HCT116 (cell line): ENCODE data around the gene DTNB. TPM values are rescaled to one million over a fixed set of nuclear protein-coding genes. Genes with fewer than 3 reads are reported as not detected.

Experiments used
- ATAC-seq: fragments of 200-7000 bp; cut with Tn5 transposase; 2 replicates; pipeline ENCODE4 v1.9.1; 2020; ENCODE audit warnings: mild to moderate bottlenecking, moderate library complexity
- BruUV-seq: library from RNA; stranded (reverse); fragments of 400-500 nt; replicated peaks from 2 replicates; lab custom pipeline; 2021; lab: Mats Ljungman, UMichigan
- CTCF ChIA-PET: fragments of 300-600 bp; sonication (Branson Sonifier 250); formaldehyde crosslinking; loops from one replicate; lab custom pipeline; 2021; ENCODE audit warnings: antibody characterized with exemption; lab: Charles Lee
- POLR2A ChIA-PET: fragments of 300-600, 350-600 bp; sonication (Branson Sonifier 250); formaldehyde crosslinking; loops from one replicate; lab custom pipeline; 2021; ENCODE audit warnings: antibody characterized with exemption; lab: Charles Lee
- RAD21 ChIA-PET, 2 experiments: fragments of 300-600 bp; sonication (Branson Sonifier 250); formaldehyde crosslinking; loops; one replicate each; lab custom pipeline; 2023; ENCODE audit warnings: low total read pairs in 2 of 2; ENCODE audit not compliant: uncharacterized antibody in 2 of 2, unreplicated experiment in 2 of 2, low non-redundant PET in 1 of 2; lab: Charles Lee
- DNase-seq: peaks from one replicate; pipeline ENCODE4 v3.0.0-alpha.2; 2010; ENCODE audit warnings: low read depth, low spot score
- H2AFZ ChIP-seq: fragments of 200-600 bp; shearing (Covaris generic), sonication (generic); 2 replicates; pipeline ENCODE4 v1.6.1; 2017; ENCODE audit warnings: low read depth, mixed run types, mixed read lengths, antibody characterized with exemption, low read length; ENCODE audit not compliant: poor library complexity, severe bottlenecking
- H3K27ac ChIP-seq: 2 replicates; pipeline ENCODE4 v1.5.1; 2012; ENCODE audit warnings: low read depth, low read length
- H3K27me3 ChIP-seq: fragments of 200-600 bp; sonication (generic); 2 replicates; pipeline ENCODE4 v1.6.1; 2016; ENCODE audit warnings: mixed run types, low read length, mixed read lengths; ENCODE audit not compliant: insufficient read depth
- H3K36me3 ChIP-seq, 2 experiments: fragments of 200-500 bp in 1 of 2; fragments of 200-600 bp in 1 of 2; sonication (Bioruptor generic) in 1 of 2; sonication (generic) in 1 of 2; 2 replicates each; pipeline versions ENCODE4 v1.5.1 to v1.6.1; 2014 to 2016; ENCODE audit warnings: low read length in 2 of 2, inconsistent platforms in 1 of 2, mixed read lengths in 1 of 2, mixed run types in 1 of 2; ENCODE audit not compliant: insufficient read depth in 2 of 2, control insufficient read depth in 1 of 2
- H3K4me1 ChIP-seq, 2 experiments: fragments of 200-600 bp in 1 of 2; sonication (generic) in 1 of 2; 2 replicates each; pipeline versions ENCODE4 v1.5.1 to v1.6.1; 2012 to 2017; ENCODE audit warnings: low read length in 2 of 2, inconsistent platforms in 1 of 2, mild to moderate bottlenecking in 1 of 2, mixed read lengths in 1 of 2, mixed run types in 1 of 2, moderate library complexity in 1 of 2; ENCODE audit not compliant: insufficient read depth in 2 of 2, control insufficient read depth in 1 of 2
- H3K4me2 ChIP-seq: fragments of 200-600 bp; sonication (generic); 2 replicates; pipeline ENCODE4 v1.6.1; 2017; ENCODE audit warnings: mixed run types, low read length, mixed read lengths
- H3K4me3 ChIP-seq, 2 experiments: fragments of 200-600 bp in 1 of 2; sonication (generic) in 1 of 2; replicated peaks in 1 of 2; 2 replicates each; pipeline ENCODE4 v1.5.1; 2011 to 2016; ENCODE audit warnings: low read length in 2 of 2, control low read depth in 1 of 2, low read depth in 1 of 2, mild to moderate bottlenecking in 1 of 2, mixed read lengths in 1 of 2, mixed run types in 1 of 2
- H3K79me2 ChIP-seq: fragments of 200-600 bp; sonication (generic); 2 replicates; pipeline ENCODE4 v1.6.1; 2017; ENCODE audit warnings: mild to moderate bottlenecking, mixed run types, low read length, moderate library complexity, mixed read lengths; ENCODE audit not compliant: insufficient read depth
- H3K9ac ChIP-seq: fragments of 200-600 bp; sonication (generic); 2 replicates; pipeline ENCODE4 v1.6.1; 2016; ENCODE audit warnings: low read length, mixed read lengths
- H3K9me2 ChIP-seq: fragments of 200-600 bp; sonication (generic), shearing (Covaris generic); 2 replicates; pipeline ENCODE4 v1.6.1; 2017; ENCODE audit warnings: mixed run types, mild to moderate bottlenecking, moderate library complexity; ENCODE audit not compliant: insufficient read depth
- H3K9me3 ChIP-seq, 2 experiments: fragments of 200-500 bp in 1 of 2; fragments of 200-600 bp in 1 of 2; sonication (Bioruptor generic) in 1 of 2; sonication (generic) in 1 of 2; 2 replicates each; pipeline ENCODE4 v1.6.1; 2014 to 2017; ENCODE audit warnings: low read length in 2 of 2, mixed read lengths in 2 of 2, inconsistent platforms in 1 of 2, low read depth in 1 of 2, mild to moderate bottlenecking in 1 of 2, mixed run types in 1 of 2, moderate library complexity in 1 of 2; ENCODE audit not compliant: control insufficient read depth in 1 of 2, insufficient read depth in 1 of 2
- H4K20me1 ChIP-seq: fragments of 200-600 bp; sonication (generic), shearing (Covaris generic); 2 replicates; pipeline ENCODE4 v1.6.1; 2017; ENCODE audit warnings: mixed run types, mild to moderate bottlenecking, moderate library complexity; ENCODE audit not compliant: insufficient read depth
- EZH2 ChIP-seq: fragments of 200-600 bp; sonication (generic); IDR thresholded peaks from 2 replicates; pipeline ENCODE4 v1.6.1; 2017; ENCODE audit warnings: antibody characterized with exemption, mixed run types
- JUND ChIP-seq: IDR thresholded peaks from 2 replicates; pipeline ENCODE4 v1.6.1; 2012
- SRF ChIP-seq: IDR thresholded peaks from 2 replicates; pipeline ENCODE4 v1.6.1; 2012; ENCODE audit warnings: low read depth
- ZNF274 ChIP-seq: fragments of 200-500 bp; sonication (Bioruptor generic); IDR thresholded peaks from 2 replicates; pipeline ENCODE4 v1.6.1; 2014; ENCODE audit warnings: mild to moderate bottlenecking, low read depth, low read length, inconsistent platforms
- intact Hi-C: fragments of 100-400 bp; cut with micrococcal nuclease; formaldehyde crosslinking; loops from 2 replicates; pipeline ENCODE4 v1.10.0; 2022
- total RNA-seq: library from RNA; stranded (reverse); gene quantifications from one replicate; pipeline ENCODE4 v1.2.1, GENCODE V29; 2021; ENCODE audit not compliant: unreplicated experiment

The DTNB gene
- total RNA-seq, 1 experiment from 2014 or later, result 30.2 TPM

DNA sequence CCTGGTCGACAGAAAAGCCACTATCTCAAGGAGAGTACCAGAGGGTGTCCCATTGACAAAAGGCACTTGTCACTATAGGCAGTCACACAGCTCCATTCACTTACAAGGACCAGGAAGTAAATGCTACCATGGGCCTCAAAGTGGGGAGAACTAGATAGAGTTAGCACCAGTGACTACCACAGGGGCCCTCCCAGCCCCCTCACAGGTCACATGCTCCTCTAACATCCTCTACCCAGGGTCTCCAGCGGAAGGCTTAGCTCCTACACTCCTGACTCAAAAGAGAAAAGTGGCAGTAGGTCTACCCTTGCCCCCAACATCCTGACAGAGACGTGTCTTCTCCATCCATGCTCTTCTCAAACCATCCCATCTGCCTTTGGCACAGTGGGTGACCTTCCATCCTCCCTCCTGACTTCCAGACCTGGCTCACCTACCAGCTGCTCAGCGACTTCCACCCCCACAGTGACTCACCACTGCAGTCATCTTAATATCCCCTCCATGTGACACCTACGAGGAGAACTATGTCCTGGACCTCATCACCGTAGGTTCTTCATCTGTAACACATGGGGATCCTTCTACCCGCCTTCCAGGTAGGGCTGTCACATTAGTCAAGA is 326.1 kb downstream of the DTNB start (continued):
- TF ChIP-seq SRF (no peak), ZNF274 (no peak), JUND (peak; percentile 79)

- POLR2A ChIA-PET, result interaction anchor here (0.6 kb wide), 1 partner anchor 28 kb away, joined by 3 read pairs; no protein-coding TSS in a partner anchor
- CTCF ChIA-PET, result interaction anchor here (1.2 kb wide), 1 partner anchor 19 kb away, joined by 4 read pairs; no protein-coding TSS in a partner anchor
- H3K4me3 ChIP-seq, result peak overlapping the region in 1 of 2 experiments; percentile 63; a peak in 1 of 4 replicates
These were observed 330.1 kb downstream of the DTNB start for GRCh38 chr2:25343187-25343825.

More at GRCh38 chr2:25343187-25343825, 330.1 kb downstream of the DTNB start:
- DNase-seq (no peak), ATAC-seq (no peak)
- Histone ChIP-seq H3K27me3 (no peaks in the 10 kb centered on the region), H3K79me2 (0 out of 2 replicates have a peak, but pooled peaks cover 5% of the 10 kb centered on the region), H3K9me3 (no peaks in the 10 kb centered on the region)
- TF ChIP-seq EZH2, result no peak
- TF ChIP-seq, all 23 proteins: peak for 0
- Histone ChIP-seq H4K20me1 (no peaks in the 10 kb centered on the region), H3K9me2 (no peaks in the 10 kb centered on the region), H3K9ac (no peak overlapping the region), H2AFZ (no peak overlapping the region), H3K4me2 (peak overlapping the region; percentile 87; the same call in 1 of the 2 replicates), H3K27ac (no peak overlapping the region), H3K36me3 (no peaks in the 10 kb centered on the region), H3K4me1 (peaks cover 15 to 28% of the 10 kb centered on the region in 2 experiments)
- RAD21 ChIA-PET, result no interaction called here
- intact Hi-C loops, result no loop called here
- no TSS peak for BruUV-seq
